Gastrocnemius medialis (tissue), 4 donors: ENCODE measurements around the gene PCNX2. TPM values are rescaled to one million over a fixed set of nuclear protein-coding genes. Genes with fewer than 3 reads are reported as not detected.

Experiments used
- ATAC-seq, 2 donors: fragments of 150-250 bp; one replicate each; pipeline ENCODE4 v1.9.1; 2016
- DNase-seq, 2 donors: peaks; one replicate each; pipeline ENCODE4 v3.0.0-alpha.2; 2019
- H3K27ac ChIP-seq, 4 donors: fragments of 200-600 bp; sonication (generic); 1 replicate in 1 of 4; 2 replicates in 3 of 4; pipeline ENCODE4 v1.5.1; 2016 to 2018; ENCODE audit warnings: mild to moderate bottlenecking in 2 of 4, moderate library complexity in 1 of 4
- H3K27me3 ChIP-seq, 3 donors: fragments of 200-600 bp; sonication (generic) in 2 of 3; 1 replicate in 1 of 3; 2 replicates in 2 of 3; pipeline versions ENCODE4 v1.5.1 to v1.6.0; 2016 to 2019; ENCODE audit warnings: mild to moderate bottlenecking in 1 of 3, moderate library complexity in 1 of 3
- H3K36me3 ChIP-seq, 2 donors: fragments of 200-600 bp; sonication (generic) in 1 of 2; one replicate each; pipeline ENCODE4 v1.5.1; 2017 to 2018
- H3K4me1 ChIP-seq, 2 donors: fragments of 200-600 bp; sonication (generic) in 1 of 2; one replicate each; pipeline ENCODE4 v1.5.1; 2016 to 2017; ENCODE audit warnings: mild to moderate bottlenecking in 2 of 2
- H3K4me3 ChIP-seq, 4 donors: fragments of 200-600 bp; sonication (generic) in 3 of 4; 1 replicate in 1 of 4; 2 replicates in 3 of 4; pipeline ENCODE4 v1.5.1; 2016 to 2019; ENCODE audit warnings: mild to moderate bottlenecking in 2 of 4
- H3K9me3 ChIP-seq, 3 donors: fragments of 200-600 bp; sonication (generic) in 2 of 3; 1 replicate in 1 of 3; 2 replicates in 2 of 3; pipeline ENCODE4 v1.5.1; 2016 to 2019
- POLR2A ChIP-seq, 2 donors: fragments of 450-650 bp; IDR thresholded peaks; one replicate each; pipeline ENCODE4 v1.6.1; 2017; ENCODE audit warnings: antibody characterized with exemption in 2 of 2, mild to moderate bottlenecking in 2 of 2, moderate library complexity in 2 of 2
- in situ Hi-C, 4 donors: fragments of 200-750 bp; cut with MboI; loops; one replicate each; pipeline versions ENCODE4 v1.15.0 to v1.8.0; 2017; ENCODE audit warnings: low sequenced_read_pairs in 4 of 4
- intact Hi-C: fragments of 100-400 bp; cut with DNase I; formaldehyde crosslinking; loops from one replicate; pipeline ENCODE4 v1.15.1; 2023; ENCODE audit warnings: low total_unique reads
- total RNA-seq, 4 donors: library from RNA; depleted of rRNA; stranded (reverse); fragments of >200 nt; gene quantifications; one replicate each; pipeline versions ENCODE4 v1.1.0 to v1.2.3, GENCODE V29; 2016
- TF ChIP-seq, protein P1 (sequence below), 5 experiments: fragments of 450-650 bp in 3 of 5; fragments of 200-600 bp in 2 of 5; sonication (generic) in 2 of 5; IDR thresholded peaks in 4 of 5; conservative IDR thresholded peaks in 1 of 5; 1 replicate in 4 of 5; 2 replicates in 1 of 5; pipeline ENCODE4 v1.5.1; 2016 to 2019; ENCODE audit warnings: antibody characterized with exemption in 5 of 5, mild to moderate bottlenecking in 3 of 5, moderate library complexity in 3 of 5

PCNX2 gene
- total RNA-seq, 4 donors from 2014 or later, result 0.34 to 5.6 (median 1.9) TPM

- Histone ChIP-seq H3K27ac (no peak overlapping the region), H3K9me3 (no peaks in the 10 kb centered on the region), H3K4me3 (no peak overlapping the region), H3K27me3 (no peaks in the 10 kb centered on the region), H3K36me3 (no peaks in the 10 kb centered on the region), H3K4me1 (no peaks in the 10 kb centered on the region)
- in situ Hi-C loops, result no loop called here
- DNase-seq (no peak), ATAC-seq (no peak)
- intact Hi-C loops, result no loop called here
- TF ChIP-seq POLR2A (IDR thresholded peaks at IDR 0.05), result no peak
- TF ChIP-seq, protein P1, sequence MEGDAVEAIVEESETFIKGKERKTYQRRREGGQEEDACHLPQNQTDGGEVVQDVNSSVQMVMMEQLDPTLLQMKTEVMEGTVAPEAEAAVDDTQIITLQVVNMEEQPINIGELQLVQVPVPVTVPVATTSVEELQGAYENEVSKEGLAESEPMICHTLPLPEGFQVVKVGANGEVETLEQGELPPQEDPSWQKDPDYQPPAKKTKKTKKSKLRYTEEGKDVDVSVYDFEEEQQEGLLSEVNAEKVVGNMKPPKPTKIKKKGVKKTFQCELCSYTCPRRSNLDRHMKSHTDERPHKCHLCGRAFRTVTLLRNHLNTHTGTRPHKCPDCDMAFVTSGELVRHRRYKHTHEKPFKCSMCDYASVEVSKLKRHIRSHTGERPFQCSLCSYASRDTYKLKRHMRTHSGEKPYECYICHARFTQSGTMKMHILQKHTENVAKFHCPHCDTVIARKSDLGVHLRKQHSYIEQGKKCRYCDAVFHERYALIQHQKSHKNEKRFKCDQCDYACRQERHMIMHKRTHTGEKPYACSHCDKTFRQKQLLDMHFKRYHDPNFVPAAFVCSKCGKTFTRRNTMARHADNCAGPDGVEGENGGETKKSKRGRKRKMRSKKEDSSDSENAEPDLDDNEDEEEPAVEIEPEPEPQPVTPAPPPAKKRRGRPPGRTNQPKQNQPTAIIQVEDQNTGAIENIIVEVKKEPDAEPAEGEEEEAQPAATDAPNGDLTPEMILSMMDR (IDR thresholded peaks at IDR 0.05 in 4 of 5, conservative IDR thresholded peaks at IDR 0.05 in 1 of 5), result no peak
These were observed 219.6 kb downstream of the PCNX2 start for GRCh38 chr1:233075915-233076295.

- intact Hi-C loops, result no loop called here
- no peak for ATAC-seq
- Histone ChIP-seq H3K4me1 (no peaks in the 10 kb centered on the region), H3K36me3 (no peaks in the 10 kb centered on the region), H3K9me3 (no peaks in the 10 kb centered on the region), H3K4me3 (no peak overlapping the region), H3K27ac (no peak overlapping the region), H3K27me3 (no peaks in the 10 kb centered on the region)
- no peak for TF ChIP-seq POLR2A (IDR thresholded peaks at IDR 0.05)
- TF ChIP-seq, protein P1 (IDR thresholded peaks at IDR 0.05 in 4 of 5, conservative IDR thresholded peaks at IDR 0.05 in 1 of 5), result no peak
- in situ Hi-C loops, result no loop called here
- DNase-seq, result no peak
These were observed 229.4 kb downstream of the PCNX2 start for GRCh38 chr1:233066087-233066486.

DNA sequence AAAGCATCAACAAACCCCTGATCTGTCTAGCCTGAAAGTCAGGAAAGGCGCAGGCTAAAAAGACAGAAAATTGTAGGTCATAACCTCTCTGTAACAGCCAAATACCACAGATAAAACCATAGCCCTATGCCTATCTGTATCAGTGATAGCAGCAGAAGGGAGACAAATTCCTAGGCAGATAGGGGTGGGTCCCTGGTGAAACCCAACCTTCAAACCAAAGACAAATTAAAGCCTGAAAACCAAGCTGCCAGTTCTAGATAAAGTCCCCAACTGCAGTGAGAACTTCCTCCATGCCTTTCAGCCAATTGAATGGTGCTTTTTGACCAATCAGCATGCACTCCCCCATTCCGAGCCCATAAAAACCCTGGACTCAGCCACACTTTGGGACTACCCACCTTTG lies 229.8 kb downstream of the PCNX2 start:
- ATAC-seq (no peak), DNase-seq (no peak)
- in situ Hi-C loops, result no loop called here
- Histone ChIP-seq H3K27ac (no peak overlapping the region), H3K4me3 (no peak overlapping the region), H3K9me3 (no peaks in the 10 kb centered on the region), H3K27me3 (no peaks in the 10 kb centered on the region), H3K36me3 (no peaks in the 10 kb centered on the region), H3K4me1 (no peaks in the 10 kb centered on the region)
- intact Hi-C loops, result no loop called here
- TF ChIP-seq, protein P1 (IDR thresholded peaks at IDR 0.05 in 4 of 5, conservative IDR thresholded peaks at IDR 0.05 in 1 of 5), result no peak
- TF ChIP-seq POLR2A (IDR thresholded peaks at IDR 0.05), result no peak

DNA sequence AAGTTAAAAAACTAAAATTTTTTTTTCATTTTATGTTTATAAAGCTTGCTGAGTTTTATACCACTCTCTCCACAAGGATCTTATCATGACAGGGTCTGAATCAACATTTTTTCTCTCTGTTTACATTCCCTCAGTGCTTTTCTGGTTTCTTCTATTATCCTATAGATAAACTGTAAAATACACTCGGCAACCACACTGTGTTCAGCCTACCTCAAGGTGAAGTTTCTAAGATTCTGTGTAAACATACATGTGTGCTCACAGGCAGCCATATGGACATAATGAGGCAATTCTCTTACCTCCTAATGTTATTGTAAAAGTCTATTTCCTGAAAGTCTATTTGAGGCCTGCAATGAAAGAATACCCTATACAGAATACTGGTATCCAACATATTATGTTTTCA lies 230.5 kb downstream of the PCNX2 start:
- intact Hi-C loops (no loop called here), in situ Hi-C loops (no loop called here)
- no peak overlapping the region for H3K4me3 ChIP-seq
- ATAC-seq, result no peak
- H3K4me1 ChIP-seq, result no peaks in the 10 kb centered on the region
- H3K27me3 ChIP-seq, result no peaks in the 10 kb centered on the region
- H3K27ac ChIP-seq, result no peak overlapping the region
- no peaks in the 10 kb centered on the region for H3K9me3 ChIP-seq
- DNase-seq, result no peak
- TF ChIP-seq POLR2A (IDR thresholded peaks at IDR 0.05), result no peak
- TF ChIP-seq, protein P1 (IDR thresholded peaks at IDR 0.05 in 4 of 5, conservative IDR thresholded peaks at IDR 0.05 in 1 of 5), result no peak
- no peaks in the 10 kb centered on the region for H3K36me3 ChIP-seq

DNA sequence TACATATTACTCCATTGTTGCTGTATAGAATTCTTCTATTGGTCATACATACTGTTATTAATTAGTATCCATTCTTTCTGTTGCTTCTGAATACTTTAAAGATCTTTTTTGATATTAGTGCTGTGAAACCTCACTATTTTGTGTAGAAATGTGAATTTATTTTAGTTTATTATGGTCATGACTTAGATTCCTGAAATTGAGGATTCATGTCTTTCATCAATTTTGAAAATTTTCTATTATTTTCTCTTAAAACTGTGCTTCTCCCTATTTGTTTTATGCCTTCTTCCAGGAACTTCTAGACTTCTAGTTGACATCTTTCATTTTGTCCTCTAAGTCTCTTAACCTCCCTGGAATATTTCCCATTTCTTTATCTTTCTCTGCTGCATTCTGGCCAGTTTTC lies 232.1 kb downstream of the PCNX2 start:
- H3K4me3 ChIP-seq, result no peak overlapping the region
- ATAC-seq, result no peak
- no peaks in the 10 kb centered on the region for H3K36me3 ChIP-seq
- no peaks in the 10 kb centered on the region for H3K27me3 ChIP-seq
- intact Hi-C loops, result no loop called here
- in situ Hi-C loops, result no loop called here
- TF ChIP-seq, protein P1 (IDR thresholded peaks at IDR 0.05 in 4 of 5, conservative IDR thresholded peaks at IDR 0.05 in 1 of 5), result no peak
- no peak for TF ChIP-seq POLR2A (IDR thresholded peaks at IDR 0.05)
- no peak overlapping the region for H3K27ac ChIP-seq
- no peaks in the 10 kb centered on the region for H3K4me1 ChIP-seq
- H3K9me3 ChIP-seq, result no peaks in the 10 kb centered on the region
- DNase-seq, result no peak
